Measurements from ENCODE around the gene CHD2. TPM values are rescaled to one million over a fixed set of nuclear protein-coding genes. Genes with fewer than 3 reads are reported as not detected.

The CHD2 gene
- polyA plus RNA-seq, 2 of the 4 experiments (the other 2 are of a cell fraction), result 29.5 to 68.2 TPM

DNA sequence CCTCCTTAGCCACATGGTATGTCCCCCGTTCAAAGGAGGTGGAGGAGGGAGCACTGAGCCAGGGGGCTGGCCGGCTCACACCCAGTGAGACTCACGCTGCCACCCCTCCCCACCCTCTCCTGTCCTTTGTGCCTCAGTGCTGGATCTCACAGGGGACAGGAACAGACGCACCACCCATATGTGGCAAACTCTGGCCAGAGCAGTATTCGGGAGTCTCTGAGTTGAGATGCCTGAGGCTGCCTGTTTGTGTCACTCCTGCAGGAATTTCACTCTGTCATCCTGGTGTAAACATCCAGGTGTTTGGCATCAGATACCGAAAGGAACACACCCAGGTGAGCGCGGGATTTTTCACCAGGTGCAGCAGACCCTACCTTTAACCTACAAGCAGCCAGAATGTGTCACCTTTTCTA lies 163.1 kb downstream of the CHD2 start:
- WGBS (ENCODE audit: missing lambda C conversion rate), result 20% methylated on average over 8 of the region's 8 CpGs
- ATAC-seq (no peak; a peak in 1 of 6 replicates), FAIRE-seq (no peak), DNase-seq (ENCODE audit: low read depth in 1 of 2, low spot score in 1 of 2) (no peak)
- TF ChIP-seq CBX8 (IDR thresholded peaks at IDR 0.05) (no peak), GATA3 (IDR thresholded peaks at IDR 0.05; ENCODE audit: borderline replicate concordance) (no peak), FOSB (CRISPR knock-in tag; IDR thresholded peaks at IDR 0.05) (no peak), ZC3H11A (IDR thresholded peaks at IDR 0.05) (no peak), JUNB (IDR thresholded peaks at IDR 0.05) (no peak), CHD4 (IDR thresholded peaks at IDR 0.05; ENCODE audit: borderline replicate concordance) (no peak), NPAS2 (CRISPR knock-in tag; IDR thresholded peaks at IDR 0.05; ENCODE audit: borderline replicate concordance) (no peak), CHD2 (IDR thresholded peaks at IDR 0.05; ENCODE audit: low read length, partially characterized antibody) (no peak)
- TF ChIP-seq, protein P1, sequence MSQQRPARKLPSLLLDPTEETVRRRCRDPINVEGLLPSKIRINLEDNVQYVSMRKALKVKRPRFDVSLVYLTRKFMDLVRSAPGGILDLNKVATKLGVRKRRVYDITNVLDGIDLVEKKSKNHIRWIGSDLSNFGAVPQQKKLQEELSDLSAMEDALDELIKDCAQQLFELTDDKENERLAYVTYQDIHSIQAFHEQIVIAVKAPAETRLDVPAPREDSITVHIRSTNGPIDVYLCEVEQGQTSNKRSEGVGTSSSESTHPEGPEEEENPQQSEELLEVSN (IDR thresholded peaks at IDR 0.05; ENCODE audit: borderline replicate concordance, low read depth), result no peak
- TF ChIP-seq, protein P2, sequence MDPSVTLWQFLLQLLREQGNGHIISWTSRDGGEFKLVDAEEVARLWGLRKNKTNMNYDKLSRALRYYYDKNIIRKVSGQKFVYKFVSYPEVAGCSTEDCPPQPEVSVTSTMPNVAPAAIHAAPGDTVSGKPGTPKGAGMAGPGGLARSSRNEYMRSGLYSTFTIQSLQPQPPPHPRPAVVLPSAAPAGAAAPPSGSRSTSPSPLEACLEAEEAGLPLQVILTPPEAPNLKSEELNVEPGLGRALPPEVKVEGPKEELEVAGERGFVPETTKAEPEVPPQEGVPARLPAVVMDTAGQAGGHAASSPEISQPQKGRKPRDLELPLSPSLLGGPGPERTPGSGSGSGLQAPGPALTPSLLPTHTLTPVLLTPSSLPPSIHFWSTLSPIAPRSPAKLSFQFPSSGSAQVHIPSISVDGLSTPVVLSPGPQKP (IDR thresholded peaks at IDR 0.05; ENCODE audit: low read depth, low read length), result no peak
- ChIA-PET POLR2A (no interaction called here), CTCF (interaction anchor here (2.3 kb wide), 1 partner anchor 25 kb away, joined by 14 read pairs; the partner anchor contains the start of gene RGMA)
- H3K4me2 ChIP-seq, result no peak overlapping the region
- H3K4me3 ChIP-seq, result no peak overlapping the region
- no peak overlapping the region for H3K27ac ChIP-seq
- H3K9me3 ChIP-seq, result no peaks in the 10 kb centered on the region
- H3K4me1 ChIP-seq, result no peaks in the 10 kb centered on the region

DNA sequence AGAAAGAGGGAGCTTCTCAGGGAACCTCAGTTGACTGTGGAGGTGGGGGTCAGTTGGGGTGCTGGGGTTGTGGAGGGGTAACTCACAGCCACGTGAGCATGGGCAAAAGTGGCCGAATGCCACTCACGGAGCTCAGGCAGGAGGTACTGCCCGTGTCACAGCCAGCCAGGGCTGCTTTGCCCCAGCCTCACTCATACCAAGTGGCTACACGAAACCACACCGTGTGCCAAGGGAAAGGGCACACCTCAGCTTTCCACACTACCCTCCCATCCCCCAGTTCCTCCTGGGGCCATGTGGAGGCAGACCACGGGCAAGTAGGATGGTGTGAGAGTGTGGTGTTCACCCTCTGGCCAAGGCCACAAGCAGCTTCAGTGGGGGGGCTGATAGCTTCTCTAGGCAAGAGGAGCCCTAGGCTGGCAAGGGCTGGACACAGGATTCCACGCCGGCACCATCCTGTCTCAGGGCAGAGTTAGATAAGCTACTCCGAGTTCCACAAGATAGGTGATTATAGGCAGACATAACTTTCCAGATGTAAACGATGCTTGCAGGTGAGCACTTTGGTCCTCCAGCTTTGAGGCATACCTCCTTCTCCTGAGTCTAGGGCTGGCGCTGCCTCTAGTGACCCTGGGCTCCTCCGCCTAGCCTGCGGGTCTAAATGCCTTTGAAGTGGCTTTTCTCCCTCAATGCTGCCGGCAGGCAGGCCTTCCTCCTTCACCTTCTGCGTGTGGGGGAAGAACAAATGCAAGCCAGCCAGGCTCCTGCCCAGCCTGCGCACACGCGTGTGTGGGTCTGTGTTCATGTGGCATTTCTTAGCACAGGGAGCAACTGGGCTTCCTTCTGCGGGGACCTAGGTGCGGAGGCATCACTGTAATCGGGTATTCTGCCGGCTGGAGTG lies 163.9 kb downstream of the CHD2 start:
- TF ChIP-seq, protein P3, sequence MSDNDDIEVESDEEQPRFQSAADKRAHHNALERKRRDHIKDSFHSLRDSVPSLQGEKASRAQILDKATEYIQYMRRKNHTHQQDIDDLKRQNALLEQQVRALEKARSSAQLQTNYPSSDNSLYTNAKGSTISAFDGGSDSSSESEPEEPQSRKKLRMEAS (IDR thresholded peaks at IDR 0.05), result no peak
- TF ChIP-seq NR3C1 (IDR thresholded peaks at IDR 0.05), result no peak
- no peak for TF ChIP-seq CBX2 (IDR thresholded peaks at IDR 0.05; ENCODE audit: borderline replicate concordance, low read depth)
- TF ChIP-seq, protein P2 (IDR thresholded peaks at IDR 0.05; ENCODE audit: low read depth, low read length), result no peak
- no peak for TF ChIP-seq HDAC2 (IDR thresholded peaks at IDR 0.05)
- no peak for TF ChIP-seq TFCP2L1 (CRISPR knock-in tag; IDR thresholded peaks at IDR 0.05)
- no peak for TF ChIP-seq JUN (IDR thresholded peaks at IDR 0.05)
- no peak for TF ChIP-seq ZC3H11A (IDR thresholded peaks at IDR 0.05)
- TF ChIP-seq, protein P4, sequence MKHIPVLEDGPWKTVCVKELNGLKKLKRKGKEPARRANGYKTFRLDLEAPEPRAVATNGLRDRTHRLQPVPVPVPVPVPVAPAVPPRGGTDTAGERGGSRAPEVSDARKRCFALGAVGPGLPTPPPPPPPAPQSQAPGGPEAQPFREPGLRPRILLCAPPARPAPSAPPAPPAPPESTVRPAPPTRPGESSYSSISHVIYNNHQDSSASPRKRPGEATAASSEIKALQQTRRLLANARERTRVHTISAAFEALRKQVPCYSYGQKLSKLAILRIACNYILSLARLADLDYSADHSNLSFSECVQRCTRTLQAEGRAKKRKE (CRISPR knock-in tag; IDR thresholded peaks at IDR 0.05; ENCODE audit: low read depth), result no peak
- no peak for TF ChIP-seq JUNB (IDR thresholded peaks at IDR 0.05)
- TF ChIP-seq POLR2AphosphoS2 (conservative IDR thresholded peaks at IDR 0.05; ENCODE audit: low read length), result no peak
- TF ChIP-seq CHD4 (IDR thresholded peaks at IDR 0.05; ENCODE audit: borderline replicate concordance), result no peak
- no peak for TF ChIP-seq EHF (CRISPR knock-in tag; IDR thresholded peaks at IDR 0.05)
- TF ChIP-seq, protein P5, sequence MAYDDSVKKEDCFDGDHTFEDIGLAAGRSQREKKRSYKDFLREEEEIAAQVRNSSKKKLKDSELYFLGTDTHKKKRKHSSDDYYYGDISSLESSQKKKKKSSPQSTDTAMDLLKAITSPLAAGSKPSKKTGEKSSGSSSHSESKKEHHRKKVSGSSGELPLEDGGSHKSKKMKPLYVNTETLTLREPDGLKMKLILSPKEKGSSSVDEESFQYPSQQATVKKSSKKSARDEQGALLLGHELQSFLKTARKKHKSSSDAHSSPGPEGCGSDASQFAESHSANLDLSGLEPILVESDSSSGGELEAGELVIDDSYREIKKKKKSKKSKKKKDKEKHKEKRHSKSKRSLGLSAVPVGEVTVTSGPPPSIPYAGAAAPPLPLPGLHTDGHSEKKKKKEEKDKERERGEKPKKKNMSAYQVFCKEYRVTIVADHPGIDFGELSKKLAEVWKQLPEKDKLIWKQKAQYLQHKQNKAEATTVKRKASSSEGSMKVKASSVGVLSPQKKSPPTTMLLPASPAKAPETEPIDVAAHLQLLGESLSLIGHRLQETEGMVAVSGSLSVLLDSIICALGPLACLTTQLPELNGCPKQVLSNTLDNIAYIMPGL (CRISPR knock-in tag; IDR thresholded peaks at IDR 0.05; ENCODE audit: borderline replicate concordance), result no peak
- TF ChIP-seq NFE2L2 (conservative IDR thresholded peaks at IDR 0.05; ENCODE audit: low read length), result no peak
- TF ChIP-seq EP300 (IDR thresholded peaks at IDR 0.05), result no peak
- no peak for TF ChIP-seq SREBF2 (IDR thresholded peaks at IDR 0.05)
- no peak for TF ChIP-seq NPAS2 (CRISPR knock-in tag; IDR thresholded peaks at IDR 0.05; ENCODE audit: borderline replicate concordance)
- TF ChIP-seq FOXS1 (CRISPR knock-in tag; IDR thresholded peaks at IDR 0.05), result no peak
- TF ChIP-seq, protein P6, sequence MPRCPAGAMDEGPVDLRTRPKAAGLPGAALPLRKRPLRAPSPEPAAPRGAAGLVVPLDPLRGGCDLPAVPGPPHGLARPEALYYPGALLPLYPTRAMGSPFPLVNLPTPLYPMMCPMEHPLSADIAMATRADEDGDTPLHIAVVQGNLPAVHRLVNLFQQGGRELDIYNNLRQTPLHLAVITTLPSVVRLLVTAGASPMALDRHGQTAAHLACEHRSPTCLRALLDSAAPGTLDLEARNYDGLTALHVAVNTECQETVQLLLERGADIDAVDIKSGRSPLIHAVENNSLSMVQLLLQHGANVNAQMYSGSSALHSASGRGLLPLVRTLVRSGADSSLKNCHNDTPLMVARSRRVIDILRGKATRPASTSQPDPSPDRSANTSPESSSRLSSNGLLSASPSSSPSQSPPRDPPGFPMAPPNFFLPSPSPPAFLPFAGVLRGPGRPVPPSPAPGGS (IDR thresholded peaks at IDR 0.05), result no peak
- DNase-seq (ENCODE audit: low read depth in 1 of 2, low spot score in 1 of 2), result no peak
- Histone ChIP-seq H3K4me3 (no peak overlapping the region), H3K4me2 (no peak overlapping the region), H3K4me1 (no peaks in the 10 kb centered on the region), H3K9me3 (no peaks in the 10 kb centered on the region), H3K27ac (no peak overlapping the region)
- 57% methylated on average over 23 of the region's 23 CpGs for WGBS (ENCODE audit: missing lambda C conversion rate)
- POLR2A ChIA-PET, result no interaction called here
- no peak for ATAC-seq
- no peak for FAIRE-seq
- CTCF ChIA-PET, result interaction anchor here (0.8 to 2.3 kb wide), 2 partner anchors 24 to 34 kb away, joined by 3 to 14 read pairs; partner anchors contain the start of gene RGMA

Data from A549 (cell line).